Measurements from ENCODE around the gene ASB8.

The ASB8 gene

GRCh38 chr12:48106681-48107613 lies 50.4 kb downstream of the ASB8 start:
- DNase-seq (ENCODE audit: extremely low read depth in 1 of 2, low read depth in 1 of 2): no peak

GRCh38 chr12:48105867-48106680 lies 51.2 kb downstream of the ASB8 start, which contains the start of gene SENP1:
Gene SENP1 (minus strand): TSS chr12:48106079. CDS start chr12:48101472, 4,607 bp downstream.
- DNase-seq (ENCODE audit: extremely low read depth in 1 of 2, low read depth in 1 of 2): peak; percentile 82 to 86

- DNase-seq (ENCODE audit: extremely low read depth in 1 of 2, low read depth in 1 of 2): no peak
These were observed 51.9 kb downstream of the ASB8 start for GRCh38 chr12:48105321-48105866.

- DNase-seq (ENCODE audit: extremely low read depth in 1 of 2, low read depth in 1 of 2): no peak
These were observed 52.8 kb downstream of the ASB8 start for GRCh38 chr12:48104531-48104930.

Measured in stimulated activated CD8-positive, alpha-beta memory T cell treated with anti-CD3 and anti-CD28 coated beads, Interleukin-7, amount 100 ng/mL, for 48 hours (primary cell).